Smooth muscle cell (in vitro differentiated cells): ENCODE measurements around the gene SOCS3. TPM values are rescaled to one million over a fixed set of nuclear protein-coding genes. Genes with fewer than 3 reads are reported as not detected.

ENCODE experiments used
- DNase-seq: peaks from one replicate; lab custom pipeline; 2025; ENCODE audit not compliant: unreplicated experiment; lab: John Stamatoyannopoulos, UW
- H2AFZ ChIP-seq: fragments of 200-600 bp; sonication (generic); 2 replicates; pipeline ENCODE4 v1.6.0; 2016; ENCODE audit warnings: antibody characterized with exemption, low read depth, mild to moderate bottlenecking
- H3F3A ChIP-seq: fragments of 200-600 bp; sonication (generic); 2 replicates; pipeline ENCODE4 v1.6.0; 2017; ENCODE audit warnings: antibody characterized with exemption, low read depth
- H3K27ac ChIP-seq: fragments of 200-600 bp; sonication (generic); 2 replicates; pipeline ENCODE4 v1.5.1; 2016; ENCODE audit warnings: low read depth, mild to moderate bottlenecking
- H3K27me3 ChIP-seq: fragments of 200-600 bp; sonication (generic); 2 replicates; pipeline ENCODE4 v1.6.1; 2016; ENCODE audit warnings: low read depth, mild to moderate bottlenecking
- H3K36me3 ChIP-seq: fragments of 200-600 bp; sonication (generic); 2 replicates; pipeline ENCODE4 v1.5.1; 2016; ENCODE audit warnings: low read depth
- H3K4me1 ChIP-seq: fragments of 200-600 bp; sonication (generic); 2 replicates; pipeline ENCODE4 v1.5.1; 2016; ENCODE audit warnings: low read depth
- H3K4me2 ChIP-seq: fragments of 200-600 bp; sonication (generic); 2 replicates; pipeline ENCODE4 v1.6.0; 2016; ENCODE audit warnings: mild to moderate bottlenecking
- H3K4me3 ChIP-seq: fragments of 200-600 bp; sonication (generic); 2 replicates; pipeline ENCODE4 v1.5.1; 2016; ENCODE audit warnings: mild to moderate bottlenecking
- H3K79me2 ChIP-seq: fragments of 200-600 bp; sonication (generic); 2 replicates; pipeline ENCODE4 v1.6.0; 2016; ENCODE audit warnings: low read depth, mild to moderate bottlenecking
- H3K9ac ChIP-seq: fragments of 200-600 bp; sonication (generic); 2 replicates; pipeline ENCODE4 v1.6.0; 2016; ENCODE audit warnings: low read depth
- H3K9me3 ChIP-seq: fragments of 200-600 bp; sonication (generic); replicated peaks from 2 replicates; pipeline ENCODE4 v1.5.1; 2016; ENCODE audit warnings: low read depth
- H4K20me1 ChIP-seq: fragments of 200-600 bp; sonication (generic); 2 replicates; pipeline ENCODE4 v1.6.0; 2016; ENCODE audit warnings: low read depth
- CTCF ChIP-seq: fragments of 200-600 bp; sonication (generic); IDR thresholded peaks from 2 replicates; pipeline ENCODE4 v1.5.1; 2017; ENCODE audit warnings: borderline replicate concordance, mild to moderate bottlenecking, antibody characterized with exemption; ENCODE audit not compliant: insufficient read depth, poor library complexity, severe bottlenecking
- WGBS: methylation state at CpG from one replicate; pipeline ENCODE4 v1.1.7; 2016; ENCODE audit warnings: low lambda C conversion rate; 5-methylcytosine and 5-hydroxymethylcytosine counted together
- polyA plus RNA-seq: library from polyadenylated mRNA; unstranded; fragments of >200 nt; fragmentation: Nextera tagmentation; extraction: Ambion mirVana; gene quantifications from 2 replicates; pipeline ENCODE4 v1.2.1, GENCODE V29; 2016
- total RNA-seq: library from RNA; depleted of rRNA; stranded (reverse); fragments of >200 nt; gene quantifications from 2 replicates; pipeline ENCODE4 v1.2.3, GENCODE V29; 2014

SOCS3 gene
- total and polyA plus RNA-seq, 2 experiments from 2014 or later = 116 to 310 TPM

GRCh38 chr17:78344666-78345065, 15.2 kb downstream of the SOCS3 start:
- no peaks in the 10 kb centered on the region for H4K20me1 ChIP-seq
- no peak for TF ChIP-seq CTCF
- no peak overlapping the region for H3K27ac ChIP-seq
- H2AFZ ChIP-seq = no peak overlapping the region
- DNase-seq = no peak
- H3K9me3 ChIP-seq = no peaks in the 10 kb centered on the region
- no peaks in the 10 kb centered on the region for H3K36me3 ChIP-seq
- no peak overlapping the region for H3K4me2 ChIP-seq
- H3F3A ChIP-seq = peaks cover 8% of the 10 kb centered on the region
- WGBS = 95% methylated on average over 10 of the region's 10 CpGs
- no peak overlapping the region for H3K9ac ChIP-seq
- no peaks in the 10 kb centered on the region for H3K27me3 ChIP-seq
- peaks cover 13% of the 10 kb centered on the region for H3K4me1 ChIP-seq
- no peaks in the 10 kb centered on the region for H3K79me2 ChIP-seq
- no peak overlapping the region for H3K4me3 ChIP-seq

- Histone ChIP-seq H3K79me2 (no peaks in the 10 kb centered on the region), H3K27ac (peak overlapping the region; percentile 97), H4K20me1 (no peaks in the 10 kb centered on the region), H3K4me1 (peaks cover 13% of the 10 kb centered on the region), H3K4me3 (no peak overlapping the region), H3K27me3 (no peaks in the 10 kb centered on the region), H3K36me3 (no peaks in the 10 kb centered on the region), H3K9me3 (no peaks in the 10 kb centered on the region), H3F3A (peaks cover 8% of the 10 kb centered on the region), H3K9ac (no peak overlapping the region), H2AFZ (no peak overlapping the region), H3K4me2 (peak overlapping the region; percentile 89)
- TF ChIP-seq CTCF = no peak
- 82% methylated on average over 19 of the region's 19 CpGs for WGBS
- no peak for DNase-seq
Measured at GRCh38 chr17:78343543-78344201, 16.2 kb downstream of the SOCS3 start.

- Histone ChIP-seq H3K4me2 (peak overlapping the region; percentile 89), H3K9ac (peak overlapping the region; percentile 88), H3K4me1 (peaks cover 13% of the 10 kb centered on the region), H3K27me3 (no peaks in the 10 kb centered on the region), H3K27ac (peak overlapping the region; percentile 97), H3K9me3 (no peaks in the 10 kb centered on the region), H4K20me1 (no peaks in the 10 kb centered on the region), H3F3A (peaks cover 8% of the 10 kb centered on the region), H3K36me3 (no peaks in the 10 kb centered on the region), H3K4me3 (no peak overlapping the region), H3K79me2 (no peaks in the 10 kb centered on the region), H2AFZ (no peak overlapping the region)
- 26% methylated on average over 5 of the region's 5 CpGs for WGBS
- DNase-seq = peak; percentile 61
- TF ChIP-seq CTCF = no peak
Measured at GRCh38 chr17:78343187-78343542, 16.7 kb downstream of the SOCS3 start.
